ENCODE measurements around the gene ROBO1.

ROBO1 gene

DNA sequence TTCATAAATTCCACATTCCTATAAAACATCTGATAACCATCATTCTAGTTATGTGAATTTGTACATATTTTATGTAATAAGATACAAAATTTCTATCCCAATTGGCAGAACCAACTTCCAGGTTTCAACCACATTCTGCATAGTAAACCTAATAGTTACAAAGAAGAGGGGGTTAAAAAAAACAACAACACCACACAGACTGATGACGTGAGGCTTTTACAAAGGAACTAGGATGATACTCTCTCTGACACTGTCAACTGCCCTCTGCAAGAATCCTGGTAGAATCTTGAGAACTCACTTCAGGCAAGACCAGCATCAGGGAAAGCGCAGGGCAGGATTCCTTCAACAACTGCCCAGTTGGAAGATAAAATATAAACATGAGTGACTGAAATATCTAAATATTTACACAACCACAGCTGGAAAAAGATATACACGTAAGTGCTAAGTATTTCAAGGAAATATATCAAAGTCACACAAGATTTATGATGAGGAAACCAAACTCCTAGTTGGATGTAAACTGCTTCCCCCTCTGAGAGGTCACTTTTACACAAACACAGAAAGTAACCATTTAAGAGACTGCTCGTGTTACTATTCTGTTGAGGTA, 816.4 kb downstream of the ROBO1 start:
- no peak for DNase-seq

DNA sequence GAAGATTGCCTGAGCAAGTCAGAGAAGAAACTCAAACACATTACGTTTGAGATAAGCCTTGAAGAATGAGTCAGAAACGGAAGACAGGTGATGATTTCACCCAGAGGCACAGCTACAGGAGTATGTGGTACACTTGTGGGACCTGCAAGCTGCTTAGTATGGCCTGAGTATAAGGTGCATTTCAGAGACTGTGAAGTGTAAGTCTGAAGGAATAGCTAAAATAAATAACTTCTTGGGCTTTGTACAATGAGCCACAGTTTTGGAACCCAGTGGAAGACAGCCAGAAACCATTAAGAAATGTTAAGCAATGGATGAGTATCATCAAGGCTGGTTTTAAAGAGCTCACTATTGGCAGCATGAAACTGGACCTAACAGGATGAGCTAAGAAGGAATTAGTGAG, 826.2 kb downstream of the ROBO1 start:
- no peak for DNase-seq

DNA sequence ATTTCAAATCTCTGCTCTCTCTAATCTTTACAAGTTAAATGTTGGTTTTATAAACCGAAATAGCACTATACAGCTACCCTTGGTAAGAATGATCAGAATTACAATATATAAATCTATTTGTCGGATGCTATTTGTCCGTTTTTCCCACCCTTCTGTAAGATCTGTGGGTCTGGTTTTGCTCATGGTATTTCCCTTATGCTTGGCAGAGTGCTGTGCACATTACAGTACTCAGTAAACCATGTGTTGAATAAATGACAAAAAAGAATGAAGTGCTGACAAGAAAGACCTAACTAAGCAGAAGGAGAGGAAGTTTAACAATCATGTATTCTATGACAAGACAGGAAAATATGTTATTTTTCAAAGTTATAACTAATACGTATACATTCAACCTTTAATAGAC, 827.2 kb downstream of the ROBO1 start:
- no peak for DNase-seq

DNA sequence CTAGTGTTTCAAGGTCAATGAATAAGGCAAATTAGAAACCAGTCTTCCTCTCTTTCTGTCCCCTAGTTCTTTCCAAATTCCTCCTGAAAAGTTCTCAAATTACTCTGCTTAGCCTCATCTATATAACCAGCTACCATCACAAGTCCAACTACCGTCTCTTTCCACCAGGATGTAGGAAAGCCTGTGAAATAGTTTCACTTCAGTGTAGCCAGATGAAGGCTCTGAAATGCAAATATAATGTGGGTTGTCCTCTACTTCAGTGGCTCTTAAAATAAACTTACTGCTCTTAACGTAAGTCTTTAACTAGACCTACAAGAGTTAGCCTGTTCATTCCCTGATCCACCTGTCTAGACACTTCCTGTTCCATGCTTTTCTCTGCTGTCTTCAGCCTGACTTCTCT, 827.7 kb downstream of the ROBO1 start:
- DNase-seq, result no peak

DNA sequence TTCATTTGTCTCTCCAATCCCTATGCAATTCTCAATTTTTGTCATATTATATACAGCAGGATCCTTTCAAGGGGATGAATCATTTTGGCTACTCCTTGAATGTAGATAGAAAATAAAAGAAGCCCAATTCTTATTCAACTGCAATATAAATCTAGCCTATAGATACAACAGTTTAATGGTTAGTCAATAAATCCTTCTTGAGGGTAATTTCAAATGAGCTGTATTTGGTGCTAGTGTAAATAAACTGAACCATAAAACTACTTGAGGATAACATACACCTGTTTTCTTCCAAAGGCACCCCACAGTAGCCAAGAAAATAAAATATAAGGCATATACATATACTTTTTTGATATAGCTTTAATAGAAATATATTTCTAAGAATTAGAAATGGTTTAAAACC, 830.3 kb downstream of the ROBO1 start:
- DNase-seq, result no peak

DNA sequence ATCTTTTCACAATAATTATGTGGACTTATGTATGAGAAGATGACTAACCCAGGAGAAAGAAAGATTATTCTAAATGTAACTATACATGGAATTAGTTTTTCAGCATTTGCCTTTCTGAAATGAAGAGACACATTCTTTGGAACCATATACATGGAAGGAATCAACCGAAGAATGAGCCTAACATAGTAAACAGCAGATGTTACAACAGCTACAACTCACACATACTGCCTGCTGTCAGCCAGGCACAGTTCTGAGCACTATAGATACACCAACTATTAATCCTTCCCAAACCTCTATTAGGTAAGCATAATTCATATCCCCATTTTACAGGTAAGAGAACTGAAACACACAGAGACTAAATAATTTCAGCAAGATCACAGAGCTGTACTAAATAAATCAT, 840.0 kb downstream of the ROBO1 start:
- DNase-seq, result no peak

DNA sequence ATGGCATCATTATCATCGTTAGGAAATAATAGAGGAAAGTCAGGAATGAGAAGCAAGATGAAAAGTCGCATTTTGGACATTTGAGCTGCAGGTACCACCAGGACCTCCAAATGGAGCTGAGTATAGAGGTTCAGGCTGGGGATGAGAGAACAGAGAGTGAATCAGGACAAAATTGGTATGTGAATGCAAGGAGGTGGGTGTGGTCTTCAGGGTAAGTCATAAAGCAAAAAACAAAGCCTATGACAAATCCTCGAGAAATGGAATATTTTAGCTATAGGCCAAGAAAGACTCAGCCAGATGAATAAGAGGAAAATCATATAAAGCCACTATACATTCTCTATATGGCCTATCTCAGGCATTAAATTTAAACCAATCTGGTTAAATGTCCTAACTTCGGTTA, 841.3 kb downstream of the ROBO1 start:
- DNase-seq, result no peak

DNA sequence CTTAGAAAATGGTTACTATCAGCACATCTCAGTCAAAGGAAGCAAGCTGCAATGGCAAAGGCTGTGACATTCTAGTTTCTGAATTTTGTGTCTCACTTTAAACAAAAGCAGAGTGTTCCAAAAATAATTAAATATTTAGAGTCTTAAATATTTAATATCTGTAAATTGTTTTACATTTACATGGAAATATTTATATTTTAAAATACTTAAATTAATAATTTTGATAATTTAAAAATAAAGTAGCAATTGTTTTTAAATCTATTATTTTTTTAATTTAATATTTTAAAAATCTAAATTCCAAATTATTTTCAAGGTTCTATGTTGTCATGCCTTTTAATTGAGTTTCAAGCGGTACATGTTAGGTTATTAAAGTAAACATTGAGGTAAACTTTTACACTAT, 843.1 kb downstream of the ROBO1 start:
- DNase-seq, result no peak

DNA sequence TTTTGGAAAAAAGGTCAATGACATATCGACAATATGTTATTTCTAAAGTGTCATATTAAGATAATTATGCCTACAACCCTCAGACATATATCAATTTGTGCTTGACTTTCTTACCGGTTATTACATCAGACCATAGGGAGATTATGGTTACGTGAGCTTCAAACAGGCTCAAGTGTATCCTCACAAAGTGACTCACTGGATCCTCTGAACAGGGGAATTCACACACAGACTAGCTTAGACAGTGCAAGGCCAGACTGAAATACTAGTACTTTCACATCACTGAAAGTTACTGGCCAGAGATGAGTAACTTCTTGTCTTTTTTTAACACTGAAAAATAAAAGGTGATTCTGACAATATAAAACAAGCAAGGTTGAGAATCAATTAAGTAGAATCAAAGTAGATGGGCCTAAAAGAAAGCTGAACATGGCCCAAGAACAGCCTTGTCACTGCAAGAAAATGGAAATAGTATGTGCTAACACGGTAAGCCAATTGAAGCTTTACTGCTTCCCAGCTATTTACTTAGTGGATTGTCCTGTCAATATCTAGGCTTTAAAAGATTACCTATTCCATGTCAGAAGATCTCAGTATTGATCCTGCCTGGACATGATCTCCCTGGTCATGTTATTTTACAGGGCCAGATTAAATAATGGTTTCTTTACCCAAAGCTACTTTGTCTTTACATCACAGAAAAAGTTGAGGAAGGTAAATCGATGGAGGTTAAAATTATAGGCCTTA, 848.6 kb downstream of the ROBO1 start:
- DNase-seq, result no peak

DNA sequence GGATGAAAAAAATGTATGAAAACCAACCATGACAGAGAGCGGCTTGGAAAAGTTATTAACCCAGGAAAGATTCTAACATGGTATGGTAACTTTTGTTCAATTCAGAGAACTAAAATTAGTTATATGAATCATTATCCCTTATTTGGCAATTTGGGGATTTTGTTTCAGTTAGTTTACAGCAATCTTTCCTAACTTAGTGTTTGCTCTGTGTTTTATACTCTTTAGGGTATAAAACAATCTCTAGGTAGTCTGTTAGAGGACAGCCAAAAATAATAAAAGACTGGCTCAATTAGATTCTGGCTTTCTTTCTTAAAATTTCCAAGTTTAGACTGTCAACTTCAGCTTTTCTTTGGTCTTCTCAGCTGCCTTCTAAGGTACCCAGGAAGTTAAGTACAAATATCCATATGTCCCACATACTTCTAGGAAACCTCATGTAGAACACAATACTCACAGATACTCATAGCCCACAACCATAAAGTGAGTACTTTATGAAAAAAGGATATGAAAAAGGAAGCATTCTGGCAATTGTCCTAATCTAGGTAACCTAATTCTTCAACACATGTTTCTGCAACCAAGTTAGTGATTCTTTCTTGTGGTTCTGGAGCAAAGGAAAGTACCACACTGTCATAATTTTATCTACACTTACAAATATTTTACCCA, 849.3 kb downstream of the ROBO1 start:
- DNase-seq, result no peak

DNA sequence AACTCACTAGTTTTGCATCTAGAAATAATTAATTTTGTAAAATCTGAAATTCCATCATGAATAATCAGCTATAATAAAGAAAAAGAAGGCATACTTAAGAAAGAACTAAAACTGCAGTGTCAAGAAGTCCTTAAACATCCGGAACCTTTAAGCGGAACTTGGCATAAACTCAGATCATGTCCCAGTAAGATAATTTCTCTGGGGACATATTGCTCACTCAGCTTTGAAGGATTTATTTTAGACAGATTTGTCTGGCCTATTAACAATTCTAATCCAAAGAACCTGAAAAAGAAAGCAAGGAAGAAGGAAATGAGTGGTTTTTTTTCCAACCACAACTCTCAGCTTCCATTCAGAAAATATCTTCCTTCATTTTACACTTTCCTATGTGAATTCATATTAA, 850.3 kb downstream of the ROBO1 start:
- no peak for DNase-seq

DNA sequence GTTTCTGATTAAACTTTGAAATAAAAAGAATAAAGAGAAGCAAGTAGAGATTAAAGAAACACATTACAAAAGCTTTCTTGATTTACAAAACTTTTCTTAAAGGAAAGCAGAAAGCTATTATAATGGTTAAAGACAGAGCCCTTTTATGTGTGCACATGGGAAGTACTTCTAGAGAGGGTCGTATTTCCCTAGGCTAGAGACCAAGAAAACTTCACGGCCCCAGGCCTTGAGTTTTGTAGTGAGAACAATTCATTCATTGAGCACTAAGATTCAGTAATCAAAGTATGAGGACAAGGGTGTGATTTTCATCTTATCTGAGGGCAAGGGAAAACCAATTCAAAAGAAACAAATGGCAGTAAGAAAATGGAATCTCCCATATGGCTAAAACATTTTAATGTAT, 854.1 kb downstream of the ROBO1 start:
- no peak for DNase-seq

DNA sequence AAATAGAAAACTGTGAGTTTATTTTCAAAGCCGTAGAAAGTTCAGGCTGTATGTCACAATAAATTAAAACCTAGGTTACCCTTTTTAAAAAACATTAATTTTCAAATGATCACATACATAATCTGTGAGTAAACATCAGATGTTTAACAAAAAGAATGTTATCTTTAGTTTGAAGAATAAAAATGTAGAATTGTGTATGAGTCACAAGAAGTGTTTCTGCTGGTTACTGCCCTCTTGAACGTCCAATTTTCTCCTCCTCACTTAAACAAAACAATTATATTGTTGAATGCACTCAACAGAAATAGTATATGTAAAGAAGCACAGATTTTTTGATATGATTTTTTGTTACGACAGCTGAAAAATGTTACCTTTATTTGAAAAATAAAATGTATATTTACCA, 855.1 kb downstream of the ROBO1 start:
- DNase-seq, result no peak

DNA sequence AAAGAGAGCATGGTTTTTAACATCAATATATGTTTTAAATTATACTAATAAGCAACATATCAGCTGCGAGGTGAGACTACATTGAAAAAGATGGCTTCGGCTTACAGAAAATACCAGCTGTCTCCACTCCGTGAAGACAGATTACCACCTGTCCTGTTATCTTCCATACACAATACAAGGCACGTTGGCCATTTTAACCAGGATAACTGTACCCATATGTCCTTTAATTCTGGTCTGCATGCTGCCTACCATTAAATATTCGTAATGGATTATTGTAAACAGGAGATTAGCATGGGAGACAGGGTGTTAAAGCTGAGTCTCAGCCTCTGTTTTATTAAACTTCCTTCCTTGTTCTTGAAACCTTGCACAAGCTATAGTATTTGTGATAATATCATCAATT, 855.5 kb downstream of the ROBO1 start:
- no peak for DNase-seq

DNA sequence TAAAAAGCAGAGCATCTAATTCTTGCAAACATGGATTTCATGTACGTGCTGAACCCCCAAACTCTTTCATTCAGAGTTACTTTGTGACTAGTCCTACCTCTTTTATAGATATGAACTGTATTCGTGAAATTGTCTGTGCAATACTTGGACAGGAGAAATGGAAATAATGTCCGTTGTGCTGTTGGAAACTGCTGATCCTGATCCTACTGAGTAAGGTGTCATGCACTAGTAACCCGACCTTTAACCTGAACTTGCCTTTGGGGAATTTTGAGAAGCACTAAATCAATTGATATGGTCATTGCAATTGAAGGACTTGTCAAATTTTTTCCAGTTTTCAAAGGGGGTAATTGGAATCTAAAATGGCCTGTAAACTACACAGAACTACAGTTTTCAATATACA, 856.4 kb downstream of the ROBO1 start:
- no peak for DNase-seq

DNA sequence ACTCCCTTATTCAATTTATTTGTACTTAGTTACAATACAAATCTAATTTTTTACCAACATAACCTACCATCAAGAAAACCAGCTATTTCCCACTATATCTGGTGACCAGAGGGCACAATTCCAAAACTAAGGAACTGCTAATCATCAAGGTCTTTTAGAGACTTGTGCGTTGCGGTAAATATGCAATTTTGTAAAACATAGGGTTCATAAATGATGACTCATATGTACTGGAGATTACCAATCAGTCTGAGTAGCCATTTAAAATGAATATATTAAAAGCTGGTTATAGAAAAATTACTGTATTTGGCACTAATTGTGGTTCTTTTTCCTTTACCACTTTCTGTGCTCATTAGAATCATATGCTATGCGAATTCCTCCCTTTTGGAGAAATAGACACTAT, 859.6 kb downstream of the ROBO1 start:
- DNase-seq, result no peak

DNA sequence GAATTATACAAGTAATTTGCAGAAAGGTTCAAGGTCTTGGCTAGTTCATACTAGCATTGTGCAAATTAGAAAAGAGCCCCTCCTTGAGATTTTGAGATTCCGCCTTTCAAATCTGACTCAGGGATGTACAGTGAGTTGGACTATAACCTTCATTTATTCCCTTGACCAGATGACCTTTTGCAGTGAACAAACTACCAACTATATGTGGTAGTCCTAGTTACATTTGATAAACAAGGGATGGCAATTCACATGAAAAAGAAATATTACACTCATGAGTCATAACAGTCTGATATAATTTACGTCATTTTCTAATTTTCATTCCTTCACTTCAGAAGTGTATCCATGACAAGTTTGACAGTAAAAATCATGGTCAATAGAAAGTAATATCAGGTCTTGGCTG, 860.4 kb downstream of the ROBO1 start:
- DNase-seq, result no peak

DNA sequence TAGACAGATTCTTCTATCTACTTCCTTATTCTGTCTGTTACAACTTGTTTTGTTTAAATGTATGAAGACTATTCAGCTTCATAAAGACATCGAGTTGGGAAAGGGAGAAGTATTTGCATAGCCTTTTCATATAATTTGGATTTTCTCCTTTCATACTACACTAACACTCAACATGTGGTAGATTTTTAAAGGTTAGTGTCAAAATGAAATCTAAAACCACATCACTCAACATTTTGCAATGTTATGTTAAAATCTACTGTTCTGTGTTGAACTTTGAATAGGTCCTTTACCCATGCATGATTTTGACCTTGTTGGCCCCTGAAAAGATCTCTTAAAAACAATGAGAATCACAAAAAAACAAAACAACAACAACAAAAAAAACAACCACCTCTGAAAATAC, 860.9 kb downstream of the ROBO1 start:
- DNase-seq, result no peak

DNA sequence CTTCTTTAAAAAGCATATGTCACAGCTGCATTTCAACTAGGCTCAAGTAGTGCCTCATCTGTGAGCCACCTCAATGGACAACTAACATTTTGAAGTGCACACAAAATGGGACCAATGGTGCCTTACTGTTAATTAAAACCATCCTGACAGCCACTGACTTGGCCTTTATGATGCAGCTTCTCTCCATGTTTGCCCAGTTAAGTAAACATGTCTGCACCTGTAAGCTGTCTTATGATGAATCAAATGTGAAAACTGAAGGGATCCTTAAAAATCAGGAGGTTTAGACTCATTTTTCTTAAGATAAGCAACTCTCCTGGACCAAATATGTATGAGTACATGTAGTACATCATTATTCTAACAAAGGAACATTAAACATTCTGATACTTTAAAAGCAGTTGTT, 861.6 kb downstream of the ROBO1 start:
- DNase-seq, result no peak

DNA sequence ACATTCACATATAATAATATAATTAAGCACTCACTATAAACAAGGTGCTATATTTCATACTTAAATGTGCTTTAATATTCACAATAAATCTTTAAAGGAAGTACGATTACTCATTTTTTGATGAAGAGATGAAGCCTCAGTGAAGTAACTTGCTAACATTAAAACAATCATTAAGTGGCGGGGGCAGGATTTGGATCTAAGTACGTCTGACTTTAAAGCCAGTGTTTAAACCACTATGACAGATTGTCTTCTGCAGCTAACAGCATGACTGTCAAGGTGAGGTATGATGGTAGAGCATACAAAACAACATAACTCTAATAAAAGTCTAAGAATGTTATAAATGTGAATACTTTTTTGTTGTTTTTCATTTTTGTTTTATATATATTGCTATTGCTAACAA, 862.1 kb downstream of the ROBO1 start:
- no peak for DNase-seq

DNA sequence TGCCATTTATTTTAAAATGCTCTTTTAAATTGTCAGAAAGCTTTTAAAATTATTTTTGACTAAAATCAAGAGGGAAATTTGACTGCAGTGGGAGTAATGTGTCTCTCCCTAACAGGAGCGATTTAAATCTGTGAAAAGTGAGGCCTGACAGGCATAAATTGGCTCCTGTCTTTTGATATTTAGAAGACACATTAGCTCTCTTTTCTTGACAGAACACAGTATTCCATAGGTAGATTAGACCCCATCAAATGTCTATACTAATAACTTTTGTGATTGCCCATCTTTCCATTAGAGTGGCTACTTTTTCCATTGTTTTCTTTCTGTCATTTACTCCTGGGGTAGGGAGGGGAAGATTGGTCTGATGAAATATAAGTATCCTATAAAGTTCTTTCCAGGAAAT, 866.3 kb downstream of the ROBO1 start:
- no peak for DNase-seq

DNA sequence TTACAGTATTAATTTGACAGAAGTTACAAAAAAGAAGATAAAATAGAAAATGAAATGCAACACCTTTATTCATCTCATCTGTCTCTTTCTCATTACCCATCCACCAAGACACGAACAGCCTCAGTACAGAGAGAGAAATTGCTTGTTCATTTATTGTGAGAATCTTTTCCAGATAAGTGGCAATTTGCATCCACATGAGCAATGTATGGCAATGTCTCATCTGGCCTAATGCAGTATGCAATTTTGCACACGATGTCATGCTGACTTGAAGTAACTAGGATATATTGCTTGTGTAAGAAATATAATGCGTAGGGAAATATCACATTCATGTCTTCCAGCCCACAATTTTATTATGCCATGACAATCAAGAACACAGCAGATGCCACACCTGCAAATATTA, 866.9 kb downstream of the ROBO1 start:
- DNase-seq, result no peak

DNA sequence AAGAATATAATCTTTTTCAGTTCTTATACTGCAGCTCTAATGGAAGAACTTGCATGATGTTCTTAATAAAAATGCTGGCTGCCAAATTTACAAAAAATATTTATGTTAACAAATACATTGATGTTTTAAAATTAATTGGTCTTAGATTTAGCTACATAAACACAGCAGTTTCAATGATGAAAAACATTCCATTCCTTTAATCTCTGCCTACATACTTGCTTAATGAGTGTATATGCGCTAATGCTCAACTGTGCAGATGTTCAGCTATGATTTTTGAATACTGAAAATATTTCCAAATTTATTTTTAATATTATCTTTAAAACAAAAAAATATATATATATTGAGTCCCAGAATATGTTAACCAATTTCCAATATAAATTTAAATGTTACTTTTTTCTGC, 867.4 kb downstream of the ROBO1 start:
- DNase-seq, result no peak

DNA sequence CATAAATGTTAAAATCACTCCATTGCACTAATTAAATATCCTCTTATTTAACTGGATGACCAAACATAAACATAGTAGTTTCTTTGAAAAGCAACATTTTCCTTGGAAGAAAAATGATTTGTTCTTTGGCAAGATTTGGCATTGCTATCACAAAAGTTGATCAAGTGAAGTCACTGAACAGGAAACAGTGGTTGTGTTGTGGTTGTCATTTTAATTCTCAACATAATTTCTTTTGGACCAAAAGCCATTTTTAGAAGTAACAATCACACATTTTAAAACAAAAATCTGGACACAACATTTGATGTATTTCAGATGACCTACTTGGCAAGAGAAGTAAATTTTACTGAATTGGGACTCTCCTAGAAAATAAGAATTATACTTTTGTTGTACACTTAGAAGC, 872.3 kb downstream of the ROBO1 start:
- DNase-seq, result no peak

DNA sequence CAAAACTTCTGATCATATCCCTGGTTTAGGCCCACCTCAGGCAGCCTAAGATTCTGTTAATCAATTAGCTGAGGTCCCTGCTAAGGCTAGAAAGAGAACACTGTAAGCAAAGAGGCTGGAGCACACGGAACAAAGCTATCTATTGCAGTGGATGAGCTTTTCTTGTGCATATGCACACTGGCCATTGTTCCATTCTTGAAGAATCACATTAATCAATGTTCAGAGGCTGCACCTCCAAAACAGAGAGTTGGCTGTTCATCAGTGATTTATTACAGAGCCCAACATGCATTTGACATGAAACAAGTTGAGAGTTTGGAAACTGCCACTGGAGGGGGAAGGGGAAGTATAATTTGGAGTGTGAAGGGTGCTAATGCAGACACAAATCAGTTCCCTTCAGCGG, 873.0 kb downstream of the ROBO1 start:
- no peak for DNase-seq

Measured in NCI-H187 treated with DMSO at 0.1 percent for 48 hours (cell line).